HepG2 (cell line): Measurements from ENCODE around the gene ZNF670. TPM values are rescaled to one million over a fixed set of nuclear protein-coding genes. Genes with fewer than 3 reads are reported as not detected.

Source experiments
- ATAC-seq: fragments of 200-7000 bp; cut with Tn5 transposase; 3 replicates; pipeline ENCODE4 v1.9.1; 2020; ENCODE audit warnings: mild to moderate bottlenecking, moderate library complexity
- BruUV-seq: library from RNA; stranded (reverse); fragments of 400-500 nt; replicated peaks from 2 replicates; lab custom pipeline; 2021; lab: Mats Ljungman, UMichigan
- CTCF ChIA-PET: fragments of 300-600 bp; formaldehyde crosslinking; extraction: SDS; loops from one replicate; lab custom pipeline; 2021; ENCODE audit warnings: low total read pairs, inconsistent platforms, low intra/inter-chr PET ratio; lab: Yijun Ruan, JAX
- POLR2A ChIA-PET: fragments of 350-600 bp; sonication (Branson Sonifier 250); formaldehyde crosslinking; loops from one replicate; lab custom pipeline; 2020; ENCODE audit warnings: antibody characterized with exemption, inconsistent platforms; lab: Yijun Ruan, JAX
- DNase-seq: peaks from one replicate; pipeline ENCODE4 v3.0.0-alpha.2; 2015; ENCODE audit warnings: low spot score
- FAIRE-seq: peaks from 3 replicates; lab custom pipeline; 2011; peaks lifted over from hg19 to GRCh38; lab: Jason Lieb, UNC
- H2AFZ ChIP-seq: one replicate; pipeline ENCODE4 v1.6.1; 2011; ENCODE audit warnings: low read length, inconsistent platforms
- H3K27ac ChIP-seq: fragments of 300-600 bp; 3 replicates; pipeline ENCODE4 v1.8.0; 2011; ENCODE audit warnings: mixed run types, mild to moderate bottlenecking, mixed read lengths, low read length, inconsistent platforms; ENCODE audit not compliant: insufficient read depth; ENCODE audit errors: extremely low read length
- H3K27me3 ChIP-seq, 2 experiments: fragments of 200-600 bp in 1 of 2; 2 replicates in 1 of 2; 3 replicates in 1 of 2; pipeline versions ENCODE4 v1.6.0 to v1.8.0; 2011; ENCODE audit warnings: low read length in 2 of 2, mild to moderate bottlenecking in 2 of 2, moderate library complexity in 2 of 2, inconsistent platforms in 1 of 2; ENCODE audit not compliant: insufficient read depth in 2 of 2, control insufficient read depth in 1 of 2
- H3K36me3 ChIP-seq, 2 experiments: fragments of 200-600 bp in 1 of 2; replicated peaks in 1 of 2; 2 replicates in 1 of 2; 3 replicates in 1 of 2; pipeline versions ENCODE4 v1.5.1 to v1.8.0; 2011; ENCODE audit warnings: low read length in 2 of 2, inconsistent platforms in 1 of 2; ENCODE audit not compliant: insufficient read depth in 2 of 2, control insufficient read depth in 1 of 2
- H3K4me1 ChIP-seq: 2 replicates; pipeline ENCODE4 v1.5.1; 2012; ENCODE audit warnings: low read length, inconsistent platforms; ENCODE audit not compliant: insufficient read depth
- H3K4me2 ChIP-seq: 2 replicates; pipeline ENCODE4 v1.6.0; 2011; ENCODE audit warnings: low read depth, low read length, inconsistent platforms
- H3K4me3 ChIP-seq, 3 experiments: fragments of 200-600 bp in 1 of 3; sonication (generic), shearing (Covaris generic) in 1 of 3; replicated peaks in 1 of 3; 2 replicates each; pipeline ENCODE4 v1.5.1; 2011 to 2016; ENCODE audit warnings: low read length in 3 of 3, inconsistent platforms in 2 of 3, low read depth in 2 of 3, mild to moderate bottlenecking in 2 of 3, control low read depth in 1 of 3, mixed read lengths in 1 of 3; ENCODE audit not compliant: insufficient read depth in 1 of 3
- H3K79me2 ChIP-seq: one replicate; pipeline ENCODE4 v1.6.1; 2011; ENCODE audit warnings: low read length, inconsistent platforms; ENCODE audit not compliant: insufficient read depth
- H3K9ac ChIP-seq: 2 replicates; pipeline ENCODE4 v1.6.0; 2011; ENCODE audit warnings: mild to moderate bottlenecking, low read depth, low read length, inconsistent platforms; ENCODE audit not compliant: insufficient read depth
- H3K9me3 ChIP-seq: 2 replicates; pipeline ENCODE4 v1.5.1; 2012; ENCODE audit warnings: mild to moderate bottlenecking, low read length
- H4K20me1 ChIP-seq: 2 replicates; pipeline ENCODE4 v1.6.0; 2011; ENCODE audit warnings: inconsistent platforms, mild to moderate bottlenecking, low read length, moderate library complexity; ENCODE audit not compliant: insufficient read depth
- RBM22 ChIP-seq: fragments of 200-400 bp; formaldehyde crosslinking; optimal IDR thresholded peaks from 2 replicates; pipeline ENCODE3; 2017; ENCODE audit warnings: mild to moderate bottlenecking, low read length, moderate library complexity
- ZBTB21 ChIP-seq: sonication (generic); formaldehyde crosslinking; IDR thresholded peaks from 2 replicates; pipeline ENCODE4 v1.4.0; 2020; ENCODE audit warnings: missing genetic modification reagents
- WGBS: methylation state at CpG from one replicate; pipeline ENCODE4 v1.1.6; 2017; ENCODE audit warnings: low lambda C conversion rate; 5-methylcytosine and 5-hydroxymethylcytosine counted together
- in situ Hi-C: cut with HindIII; loops from 2 replicates; pipeline ENCODE4 v1.10.0; 2017; ENCODE audit warnings: low pct_unique_long_range_greater_than_20kb; ENCODE audit not compliant: extremely low pct_ligation_motif_present
- intact Hi-C: fragments of 100-400 bp; cut with micrococcal nuclease; formaldehyde crosslinking; loops from one replicate; pipeline ENCODE4 v1.10.0; 2022; ENCODE audit not compliant: unreplicated experiment
- polyA plus RNA-seq, 8 experiments: library from polyadenylated mRNA; depleted of rRNA in 3 of 8; stranded (reverse) in 7 of 8; unstranded in 1 of 8; fragments of >200 nt; fragmentation: Illumina TruSeq in 4 of 8; extraction: Trizol in 4 of 8; gene quantifications; 2 replicates each; pipeline versions ENCODE4 v1.2.1 to v1.2.3, GENCODE V29; 2011 to 2016; ENCODE audit warnings: low read depth in 4 of 8, missing spikeins in 1 of 8, mixed read lengths in 1 of 8; ENCODE audit not compliant: insufficient read depth in 1 of 8
- total RNA-seq, 5 experiments: library from RNA; depleted of rRNA; stranded (reverse); fragments of >200 nt; fragmentation: Illumina TruSeq; extraction: Trizol; gene quantifications; 2 replicates each; pipeline ENCODE4 v1.2.3, GENCODE V29; 2016; ENCODE audit warnings: low read depth in 1 of 5
- TF ChIP-seq, protein P1 (sequence below): sonication (generic); formaldehyde crosslinking; IDR thresholded peaks from 2 replicates; pipeline ENCODE4 v1.5.0; 2020; ENCODE audit warnings: missing genetic modification reagents
- TF ChIP-seq, protein P2 (sequence below): sonication (generic); formaldehyde crosslinking; IDR thresholded peaks from 2 replicates; pipeline ENCODE4 v1.5.0; 2020; ENCODE audit warnings: mild to moderate bottlenecking, low read depth, missing genetic modification reagents, borderline replicate concordance
- TF ChIP-seq, protein P3 (sequence below): sonication (generic); formaldehyde crosslinking; IDR thresholded peaks from 2 replicates; pipeline ENCODE4 v1.5.0; 2020; ENCODE audit warnings: missing genetic modification reagents

The ZNF670 gene
- total and polyA plus RNA-seq, 2 of the 13 experiments (the other 11 are each of a cell fraction or from before 2014, with no cell fraction given), result 4.2 to 10.9 TPM

DNA sequence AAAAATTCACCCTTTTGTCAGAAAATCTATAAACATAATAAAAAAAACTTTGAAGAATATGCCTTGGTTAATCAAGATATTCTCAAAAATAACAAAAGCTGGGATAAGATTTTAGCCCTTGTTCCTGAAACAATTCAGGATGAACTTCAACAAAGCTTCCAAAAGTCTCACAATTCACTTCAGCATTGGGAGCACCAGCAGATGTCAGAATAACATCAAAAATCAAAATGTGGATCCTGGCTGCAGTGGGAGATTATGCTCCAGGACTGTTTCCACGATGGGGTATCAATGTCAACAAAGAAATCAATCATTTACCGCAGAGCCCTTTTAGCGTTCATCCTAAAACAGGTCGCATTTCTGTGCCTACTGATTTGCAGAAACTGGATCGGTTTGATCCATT, 35.2 kb downstream of the ZNF670 start (continued):
- TF ChIP-seq, protein P1, sequence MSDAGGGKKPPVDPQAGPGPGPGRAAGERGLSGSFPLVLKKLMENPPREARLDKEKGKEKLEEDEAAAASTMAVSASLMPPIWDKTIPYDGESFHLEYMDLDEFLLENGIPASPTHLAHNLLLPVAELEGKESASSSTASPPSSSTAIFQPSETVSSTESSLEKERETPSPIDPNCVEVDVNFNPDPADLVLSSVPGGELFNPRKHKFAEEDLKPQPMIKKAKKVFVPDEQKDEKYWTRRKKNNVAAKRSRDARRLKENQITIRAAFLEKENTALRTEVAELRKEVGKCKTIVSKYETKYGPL (CRISPR knock-in tag), result no peak
- TF ChIP-seq ZBTB21, result no peak

DNA sequence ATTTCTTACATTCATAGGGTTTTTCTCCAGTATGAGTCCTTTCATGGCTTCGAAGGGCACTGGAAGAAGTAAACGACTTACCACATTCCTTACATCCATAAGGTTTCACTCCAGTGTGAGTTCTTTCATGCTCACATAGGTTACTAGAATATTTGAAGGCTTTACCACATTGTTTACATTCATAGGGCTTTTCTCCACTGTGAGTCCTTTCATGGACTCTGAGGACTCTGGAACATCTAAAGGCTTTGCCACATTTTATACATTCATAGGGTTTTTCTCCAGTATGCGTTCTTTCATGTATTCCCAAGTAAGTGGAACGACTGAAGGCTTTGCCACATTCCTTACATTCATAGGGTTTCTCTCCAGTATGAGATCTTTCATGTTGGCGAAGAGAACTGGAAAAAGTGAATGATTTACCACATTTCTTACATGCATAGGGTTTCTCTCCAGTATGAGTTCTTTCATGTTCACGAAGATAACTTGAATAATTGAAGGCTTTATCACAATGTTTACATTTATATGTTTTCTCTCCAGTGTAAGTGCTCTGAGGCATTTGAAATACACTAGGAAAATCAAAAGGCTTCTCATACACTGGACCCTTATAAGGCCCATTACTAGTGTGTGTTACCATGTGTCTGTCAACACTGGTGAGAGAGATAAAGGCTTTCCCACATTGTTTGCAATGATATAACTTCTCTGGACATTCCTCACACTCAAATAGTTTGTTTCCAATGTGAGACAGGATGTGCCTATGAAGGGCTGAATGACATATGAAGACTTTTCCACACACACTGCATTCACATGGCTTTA, 40.9 kb downstream of the ZNF670 start:
- WGBS, result 53% methylated on average over 6 of the region's 6 CpGs
- ATAC-seq (no peak), FAIRE-seq (no peak), DNase-seq (no peak)
- in situ Hi-C loops, result no loop called here
- Histone ChIP-seq H3K9ac (no peak overlapping the region), H3K4me1 (no peaks in the 10 kb centered on the region), H2AFZ (no peak overlapping the region), H3K27ac (no peak overlapping the region), H3K36me3 (peaks cover 4 to 19% of the 10 kb centered on the region in 2 experiments), H3K79me2 (peaks cover 17% of the 10 kb centered on the region), H4K20me1 (no peaks in the 10 kb centered on the region), H3K27me3 (no peaks in the 10 kb centered on the region), H3K4me3 (no peak overlapping the region), H3K4me2 (no peak overlapping the region), H3K9me3 (peaks cover 84% of the 10 kb centered on the region)
- TF ChIP-seq, protein P2, sequence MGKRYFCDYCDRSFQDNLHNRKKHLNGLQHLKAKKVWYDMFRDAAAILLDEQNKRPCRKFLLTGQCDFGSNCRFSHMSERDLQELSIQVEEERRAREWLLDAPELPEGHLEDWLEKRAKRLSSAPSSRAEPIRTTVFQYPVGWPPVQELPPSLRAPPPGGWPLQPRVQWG (CRISPR knock-in tag), result no peak
- peak; percentile 17 for TF ChIP-seq RBM22
- TF ChIP-seq, protein P3, sequence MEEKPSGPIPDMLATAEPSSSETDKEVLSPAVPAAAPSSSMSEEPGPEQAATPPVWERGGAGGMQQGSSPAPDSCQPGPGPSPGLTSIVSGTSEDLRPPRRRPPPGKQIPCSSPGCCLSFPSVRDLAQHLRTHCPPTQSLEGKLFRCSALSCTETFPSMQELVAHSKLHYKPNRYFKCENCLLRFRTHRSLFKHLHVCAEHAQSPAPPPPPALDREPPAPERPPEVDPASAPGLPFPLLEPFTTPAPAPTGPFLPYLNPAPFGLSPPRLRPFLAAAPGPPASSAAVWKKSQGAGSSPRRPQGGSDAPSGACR (CRISPR knock-in tag), result no peak
- ChIA-PET CTCF (no interaction called here), POLR2A (no interaction called here)
- BruUV-seq, result no TSS peak
- intact Hi-C loops, result no loop called here
